Effector memory CD4-positive, alpha-beta T cell (primary cell): ENCODE results near the gene NEURL1B.

Experiments
- DNase-seq, 3 donors: peaks; one replicate each; pipeline ENCODE4 v3.0.0-alpha.2; 2020
- H3K27ac ChIP-seq: 2 replicates; pipeline ENCODE4 v1.7.0; 2013; ENCODE audit warnings: mild to moderate bottlenecking, low read length, moderate library complexity; ENCODE audit not compliant: insufficient read depth, poor library complexity, severe bottlenecking
- H3K27me3 ChIP-seq: replicated peaks from 2 replicates; pipeline ENCODE4 v1.7.0; 2013; ENCODE audit warnings: mild to moderate bottlenecking, low read length; ENCODE audit not compliant: insufficient read depth, control insufficient read depth, poor library complexity, severe bottlenecking
- H3K36me3 ChIP-seq: 2 replicates; pipeline ENCODE4 v1.7.0; 2013; ENCODE audit warnings: mild to moderate bottlenecking, low read length, moderate library complexity; ENCODE audit not compliant: control insufficient read depth, insufficient read depth
- H3K4me1 ChIP-seq: 2 replicates; pipeline ENCODE4 v1.7.0; 2013; ENCODE audit warnings: low read length, mild to moderate bottlenecking; ENCODE audit not compliant: control insufficient read depth, insufficient read depth, poor library complexity, severe bottlenecking
- H3K4me3 ChIP-seq: 2 replicates; pipeline ENCODE4 v1.7.0; 2013; ENCODE audit warnings: low read length, low read depth, mild to moderate bottlenecking; ENCODE audit not compliant: insufficient read depth, poor library complexity, severe bottlenecking
- H3K9me3 ChIP-seq: 2 replicates; pipeline ENCODE4 v1.7.0; 2013; ENCODE audit warnings: mild to moderate bottlenecking, low read length, moderate library complexity; ENCODE audit not compliant: control insufficient read depth

NEURL1B gene

GRCh38 chr5:172729588-172729987, 88.5 kb downstream of the NEURL1B start:
- H3K36me3 ChIP-seq = no peaks in the 10 kb centered on the region

GRCh38 chr5:172730222-172730621, 89.2 kb downstream of the NEURL1B start:
- Histone ChIP-seq H3K4me1 (no peaks in the 10 kb centered on the region), H3K4me3 (no peak overlapping the region)

More at GRCh38 chr5:172729588-172729987, 88.5 kb downstream of the NEURL1B start:
- Histone ChIP-seq H3K27me3 (no peaks in the 10 kb centered on the region), H3K4me1 (no peaks in the 10 kb centered on the region), H3K9me3 (no peaks in the 10 kb centered on the region), H3K4me3 (no peak overlapping the region), H3K27ac (no peak overlapping the region)
- DNase-seq = no peak

DNA sequence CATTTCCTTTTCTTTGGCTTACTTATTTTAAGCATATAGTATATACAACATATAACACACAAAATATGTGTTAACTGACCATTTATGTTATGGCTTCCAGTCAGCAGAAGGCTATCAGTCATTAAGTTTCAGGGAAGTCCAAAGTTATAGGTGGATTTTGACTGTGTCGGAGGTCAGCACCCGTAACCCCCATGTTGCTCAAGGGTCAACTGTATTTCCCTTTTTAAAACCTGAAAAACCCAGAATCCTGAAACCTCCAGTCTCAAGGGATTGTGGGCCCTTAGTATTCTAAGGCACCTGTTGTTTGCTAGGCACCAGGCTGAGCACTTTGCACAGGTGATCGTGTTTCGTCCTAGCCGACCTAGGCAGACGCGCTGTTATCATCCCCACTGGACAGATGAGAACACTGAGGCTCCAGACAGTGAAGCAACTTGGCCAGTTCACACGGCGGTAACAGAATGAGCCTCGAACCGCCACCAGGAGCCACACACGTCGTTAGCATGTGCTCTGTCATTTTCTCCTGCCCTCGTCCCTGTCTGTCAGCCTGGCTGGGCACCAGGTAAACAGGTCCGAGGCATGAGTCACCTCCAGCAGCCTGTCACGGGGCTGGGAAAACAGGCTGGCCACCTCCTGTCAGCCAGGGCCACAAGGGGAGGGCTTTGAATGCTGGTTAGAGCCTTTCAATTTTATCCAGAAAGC, 90.1 kb downstream of the NEURL1B start:
- H3K36me3 ChIP-seq = no peaks in the 10 kb centered on the region
- H3K4me1 ChIP-seq = no peaks in the 10 kb centered on the region
- H3K27me3 ChIP-seq = no peaks in the 10 kb centered on the region
- H3K9me3 ChIP-seq = no peaks in the 10 kb centered on the region
- H3K27ac ChIP-seq = no peak overlapping the region
- no peak for DNase-seq
- no peak overlapping the region for H3K4me3 ChIP-seq

More at GRCh38 chr5:172730222-172730621, 89.2 kb downstream of the NEURL1B start:
- Histone ChIP-seq H3K9me3 (no peaks in the 10 kb centered on the region), H3K27ac (no peak overlapping the region), H3K36me3 (no peaks in the 10 kb centered on the region), H3K27me3 (no peaks in the 10 kb centered on the region)
- no peak for DNase-seq

DNA sequence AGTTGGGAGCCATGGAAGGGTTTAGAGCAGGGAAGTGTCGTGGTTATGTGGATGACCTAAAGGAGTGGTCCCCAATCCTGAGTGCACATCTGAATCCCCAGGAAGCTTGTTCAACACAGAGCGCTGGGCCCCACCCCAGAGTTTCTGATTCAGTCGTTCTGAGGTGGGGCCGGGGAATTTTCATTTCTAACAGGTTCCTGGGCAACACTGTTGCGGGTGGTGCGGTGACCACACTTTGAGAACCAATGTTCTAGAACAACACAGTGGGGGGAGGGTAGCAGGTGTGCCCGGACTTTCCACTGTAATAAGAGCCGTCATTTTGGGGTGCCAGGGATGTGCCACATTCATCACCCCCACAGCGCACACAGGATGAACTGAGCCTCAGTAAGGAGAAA, 90.6 kb downstream of the NEURL1B start:
- Histone ChIP-seq H3K4me3 (no peak overlapping the region), H3K36me3 (no peaks in the 10 kb centered on the region), H3K27ac (no peak overlapping the region), H3K4me1 (no peaks in the 10 kb centered on the region), H3K27me3 (no peaks in the 10 kb centered on the region), H3K9me3 (no peaks in the 10 kb centered on the region)
- no peak for DNase-seq

GRCh38 chr5:172732201-172732865, 91.3 kb downstream of the NEURL1B start:
- no peaks in the 10 kb centered on the region for H3K27me3 ChIP-seq
- no peak overlapping the region for H3K27ac ChIP-seq
- H3K9me3 ChIP-seq = no peaks in the 10 kb centered on the region
- no peak for DNase-seq
- no peak overlapping the region for H3K4me3 ChIP-seq
- no peaks in the 10 kb centered on the region for H3K36me3 ChIP-seq
- no peaks in the 10 kb centered on the region for H3K4me1 ChIP-seq

- DNase-seq = no peak
- Histone ChIP-seq H3K9me3 (no peaks in the 10 kb centered on the region), H3K27me3 (no peaks in the 10 kb centered on the region), H3K36me3 (no peaks in the 10 kb centered on the region), H3K4me1 (no peaks in the 10 kb centered on the region), H3K27ac (no peak overlapping the region), H3K4me3 (no peak overlapping the region)
Measured at GRCh38 chr5:172733131-172733973, 92.3 kb downstream of the NEURL1B start.

DNA sequence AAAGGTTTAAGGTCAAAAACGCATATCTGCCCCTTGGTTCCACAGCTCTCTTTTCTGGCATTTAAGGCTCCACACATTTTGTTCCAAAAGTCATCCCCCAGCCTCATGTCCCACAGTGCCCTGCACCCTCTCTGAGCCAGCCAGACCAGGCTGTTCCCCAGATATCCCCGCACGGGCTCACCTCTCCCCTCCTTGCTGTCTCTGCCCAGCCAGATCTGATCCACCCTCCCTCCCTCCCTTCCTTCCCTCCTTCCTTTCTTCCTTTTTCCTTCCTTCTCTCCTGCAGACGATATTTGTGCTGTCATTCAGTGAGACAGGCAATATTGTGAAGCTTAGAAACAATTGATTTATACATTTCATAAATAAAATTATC, 92.9 kb downstream of the NEURL1B start:
- H3K27ac ChIP-seq = no peak overlapping the region
- H3K4me1 ChIP-seq = no peaks in the 10 kb centered on the region
- no peak overlapping the region for H3K4me3 ChIP-seq
- no peaks in the 10 kb centered on the region for H3K36me3 ChIP-seq
- H3K27me3 ChIP-seq = no peaks in the 10 kb centered on the region
- H3K9me3 ChIP-seq = no peaks in the 10 kb centered on the region
- DNase-seq = no peak

DNA sequence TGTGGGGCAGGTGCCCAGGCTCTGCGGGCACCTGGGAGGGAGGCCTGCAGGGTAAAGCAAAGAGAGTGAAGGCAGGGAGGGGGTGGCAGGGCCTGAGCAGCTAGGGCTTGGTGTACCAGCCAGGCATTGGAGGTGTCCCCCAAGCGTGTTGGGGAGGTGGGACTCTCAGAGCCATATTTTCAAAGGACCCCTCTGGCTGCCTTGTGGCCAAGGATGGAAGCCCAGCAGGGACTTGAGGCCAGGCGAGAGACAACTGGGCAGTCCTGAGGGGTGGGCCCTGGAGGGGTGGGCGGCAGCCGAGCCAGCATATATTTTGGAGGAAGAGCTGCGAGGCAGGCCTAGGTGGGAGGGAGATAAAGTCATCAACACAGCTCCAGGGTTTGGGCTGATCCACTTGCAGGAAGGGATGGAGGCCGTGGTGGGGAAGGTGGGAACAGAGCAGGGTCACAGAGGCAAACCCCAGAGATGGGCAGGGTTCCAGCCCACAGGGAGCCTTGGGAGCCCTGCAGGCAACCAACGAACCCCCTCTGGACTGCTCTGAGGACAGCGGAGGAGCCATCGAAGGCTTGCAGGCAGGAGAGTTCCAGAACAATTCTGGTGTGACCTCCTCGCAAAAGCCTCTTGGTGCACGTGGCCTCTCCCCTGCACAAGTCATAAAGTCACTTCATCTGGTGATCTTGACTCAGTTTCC, 94.2 kb downstream of the NEURL1B start:
- Histone ChIP-seq H3K4me1 (no peaks in the 10 kb centered on the region), H3K4me3 (no peak overlapping the region), H3K36me3 (no peaks in the 10 kb centered on the region), H3K9me3 (no peaks in the 10 kb centered on the region), H3K27me3 (no peaks in the 10 kb centered on the region), H3K27ac (no peak overlapping the region)
- no peak for DNase-seq

GRCh38 chr5:172736508-172737135, 95.6 kb downstream of the NEURL1B start:
- Histone ChIP-seq H3K4me3 (no peak overlapping the region), H3K9me3 (no peaks in the 10 kb centered on the region), H3K36me3 (no peaks in the 10 kb centered on the region), H3K4me1 (no peaks in the 10 kb centered on the region), H3K27ac (no peak overlapping the region), H3K27me3 (no peaks in the 10 kb centered on the region)
- DNase-seq = no peak
